Activated CD8-positive, alpha-beta T cell treated with anti-CD3 and anti-CD28 coated beads for 36 hours (primary cell): Measurements from ENCODE around the gene NET1. TPM values are rescaled to one million over a fixed set of nuclear protein-coding genes. Genes with fewer than 3 reads are reported as not detected.

Experiments used
- ATAC-seq: fragments of 200-7000 bp; cut with Tn5 transposase; one replicate; pipeline ENCODE4 v1.10.0; 2021; ENCODE audit warnings: mild to moderate bottlenecking, moderate library complexity
- CTCF ChIA-PET: fragments of 350-600 bp; sonication (Branson Sonifier 250); formaldehyde crosslinking; loops from one replicate; lab custom pipeline; 2021; ENCODE audit warnings: antibody characterized with exemption; lab: Charles Lee
- POLR2A ChIA-PET: fragments of 350-600 bp; sonication (Branson Sonifier 250); formaldehyde crosslinking; loops from one replicate; lab custom pipeline; 2021; ENCODE audit warnings: antibody characterized with exemption; lab: Charles Lee
- DNase-seq: peaks from one replicate; pipeline ENCODE4 v3.0.0-alpha.2; 2020
- H3K27ac Mint-ChIP-seq: one replicate; pipeline ENCODE4 v1.8.0; 2021; ENCODE audit warnings: mild to moderate bottlenecking, mixed read lengths
- H3K27me3 Mint-ChIP-seq: one replicate; pipeline ENCODE4 v1.8.0; 2021; ENCODE audit warnings: mixed read lengths
- H3K36me3 Mint-ChIP-seq: one replicate; pipeline ENCODE4 v1.8.0; 2021; ENCODE audit warnings: low read depth, mixed read lengths
- H3K4me1 Mint-ChIP-seq: one replicate; pipeline ENCODE4 v1.8.0; 2021; ENCODE audit warnings: low read depth, mixed read lengths
- H3K4me3 Mint-ChIP-seq: one replicate; pipeline ENCODE4 v1.8.0; 2021; ENCODE audit warnings: mild to moderate bottlenecking, moderate library complexity, mixed read lengths
- H3K9me3 Mint-ChIP-seq: one replicate; pipeline ENCODE4 v1.8.0; 2021; ENCODE audit warnings: mixed read lengths
- CTCF ChIP-seq: fragments of 200-600 bp; IDR thresholded peaks from one replicate; pipeline ENCODE4 v1.8.0; 2022; ENCODE audit warnings: antibody characterized with exemption, mild to moderate bottlenecking
- intact Hi-C: fragments of 100-400 bp; cut with micrococcal nuclease; formaldehyde crosslinking; loops from one replicate; pipeline ENCODE4 v1.10.0; 2022
- total RNA-seq, 2 experiments: library from RNA; stranded (reverse); gene quantifications; one replicate each; pipeline ENCODE4 v1.2.3, GENCODE V29; 2021

The NET1 gene
- total RNA-seq, 2 experiments from 2014 or later: 20.5 to 21.6 TPM

- ATAC-seq (no peak), DNase-seq (no peak)
- Mint-ChIP-seq H3K9me3 (no peaks in the 10 kb centered on the region), H3K36me3 (no peaks in the 10 kb centered on the region), H3K27ac (no peak overlapping the region), H3K27me3 (peaks cover 9% of the 10 kb centered on the region), H3K4me3 (no peak overlapping the region), H3K4me1 (no peaks in the 10 kb centered on the region)
- intact Hi-C loops: no loop called here
- ChIA-PET CTCF (interaction anchor here (1.0 kb wide), 1 partner anchor 117 kb away, joined by 4 read pairs; no protein-coding TSS in a partner anchor), POLR2A (interaction anchor here (0.6 kb wide), 1 partner anchor 74 kb away, joined by 6 read pairs; no protein-coding TSS in a partner anchor)
- no peak for TF ChIP-seq CTCF
Measured at GRCh38 chr10:5506246-5506645, 93.9 kb downstream of the NET1 start.

GRCh38 chr10:5506751-5507648 is 94.6 kb downstream of the NET1 start:
- intact Hi-C loops: no loop called here
- H3K27me3 Mint-ChIP-seq: peaks cover 9% of the 10 kb centered on the region
- no peaks in the 10 kb centered on the region for H3K4me1 Mint-ChIP-seq
- POLR2A ChIA-PET: no interaction called here
- no peaks in the 10 kb centered on the region for H3K36me3 Mint-ChIP-seq
- no peak for TF ChIP-seq CTCF
- ATAC-seq (no peak), DNase-seq (no peak)
- H3K4me3 Mint-ChIP-seq: no peak overlapping the region
- CTCF ChIA-PET: no interaction called here
- no peaks in the 10 kb centered on the region for H3K9me3 Mint-ChIP-seq
- H3K27ac Mint-ChIP-seq: no peak overlapping the region

- intact Hi-C loops: no loop called here
Measured at GRCh38 chr10:5507649-5508131, 95.3 kb downstream of the NET1 start.

GRCh38 chr10:5508161-5508604 is 95.8 kb downstream of the NET1 start:
- CTCF ChIA-PET: no interaction called here
- H3K36me3 Mint-ChIP-seq: no peaks in the 10 kb centered on the region
- no peak for DNase-seq
- no peak overlapping the region for H3K27ac Mint-ChIP-seq
- intact Hi-C loops: no loop called here
- H3K9me3 Mint-ChIP-seq: no peaks in the 10 kb centered on the region
- H3K4me1 Mint-ChIP-seq: peaks cover 8% of the 10 kb centered on the region
- ATAC-seq: no peak
- H3K4me3 Mint-ChIP-seq: no peak overlapping the region
- no peak for TF ChIP-seq CTCF
- peaks cover 7% of the 10 kb centered on the region for H3K27me3 Mint-ChIP-seq
- POLR2A ChIA-PET: no interaction called here

More at GRCh38 chr10:5507649-5508131, 95.3 kb downstream of the NET1 start:
- TF ChIP-seq CTCF: no peak
- ChIA-PET CTCF (no interaction called here), POLR2A (no interaction called here)
- Mint-ChIP-seq H3K36me3 (no peaks in the 10 kb centered on the region), H3K9me3 (no peaks in the 10 kb centered on the region), H3K4me1 (peaks cover 3% of the 10 kb centered on the region), H3K27ac (no peak overlapping the region), H3K27me3 (peaks cover 9% of the 10 kb centered on the region), H3K4me3 (no peak overlapping the region)
- ATAC-seq: no peak
- DNase-seq: no peak

Other genes starting within 250 kb of the NET1 start
- gene AKR1C8, start 227.4 kb upstream of the NET1 start, total RNA-seq: not detected
- gene AKR1C4, start 215.7 kb upstream of the NET1 start, total RNA-seq: not detected
- not detected for gene UCN3, start 47.6 kb upstream of the NET1 start, total RNA-seq
- not detected for gene TUBAL3, start 7.7 kb upstream of the NET1 start, total RNA-seq
- gene CALML5, start 87.0 kb downstream of the NET1 start, total RNA-seq: not detected
- not detected for gene CALML3, start 112.4 kb downstream of the NET1 start, total RNA-seq